ENCODE data around the gene CACNA1A. TPM values are rescaled to one million over a fixed set of nuclear protein-coding genes. Genes with fewer than 3 reads are reported as not detected.

CACNA1A gene
- polyA plus RNA-seq, 1 donor (not counting 4 experiments of a cell fraction or from before 2014, with no cell fraction given), result not detected

- no peak overlapping the region for H3K4me2 ChIP-seq (ENCODE audit: control insufficient read depth, extremely low read depth, insufficient read depth, low read depth, low read length)
- DNase-seq (ENCODE audit: low read depth, low spot score) (no peak), FAIRE-seq (no peak)
- H3K36me3 ChIP-seq (ENCODE audit: control insufficient read depth in 2 of 2, extremely low read depth in 1 of 2, insufficient read depth in 2 of 2, low read length in 2 of 2), result no peaks in the 10 kb centered on the region
- H3K9me1 ChIP-seq (ENCODE audit: control insufficient read depth, extremely low read depth, insufficient read depth, low read length), result no peaks in the 10 kb centered on the region
- H3K27me3 ChIP-seq (ENCODE audit: control insufficient read depth, extremely low read depth, insufficient read depth, low read length), result no peaks in the 10 kb centered on the region
- H3K4me3 ChIP-seq (ENCODE audit: control insufficient read depth in 2 of 3, extremely low read depth in 1 of 3, insufficient read depth in 2 of 3, low read depth in 1 of 3, low read length in 3 of 3), result no peak overlapping the region
- H3K4me1 ChIP-seq (ENCODE audit: control insufficient read depth, extremely low read depth, insufficient read depth, low read length), result no peaks in the 10 kb centered on the region
- H3K27ac ChIP-seq (ENCODE audit: control insufficient read depth, insufficient read depth, low read length), result no peak overlapping the region
- dilution Hi-C loops (cut with MboI; ENCODE audit: extremely low pct_ligation_motif_present, low sequenced_read_pairs), result no loop called here
- H3K9ac ChIP-seq (ENCODE audit: control insufficient read depth, extremely low read depth, insufficient read depth, low read length), result no peak overlapping the region
- no peaks in the 10 kb centered on the region for H3K9me3 ChIP-seq (ENCODE audit: control insufficient read depth, low read depth, low read length)
- H3K79me2 ChIP-seq (ENCODE audit: control insufficient read depth, insufficient read depth, low read length), result no peaks in the 10 kb centered on the region
- no peaks in the 10 kb centered on the region for H4K20me1 ChIP-seq (ENCODE audit: control insufficient read depth, extremely low read depth, insufficient read depth, low read length)
- no peak overlapping the region for H2AFZ ChIP-seq (ENCODE audit: control insufficient read depth, low read length)
- TF ChIP-seq EZH2 (IDR thresholded peaks at IDR 0.05; ENCODE audit: low read length) (no peak), CTCF (optimal IDR thresholded peaks at IDR 0.05 in 1 of 3, IDR thresholded peaks at IDR 0.05 in 1 of 3, conservative IDR thresholded peaks at IDR 0.05 in 1 of 3; ENCODE audit: extremely low read depth in 1 of 3, insufficient read depth in 2 of 3, low read length in 3 of 3) (no peak)
Measured at GRCh38 chr19:13329766-13330165, 176.5 kb downstream of the CACNA1A start.

- DNase-seq (ENCODE audit: low read depth, low spot score) (no peak), FAIRE-seq (no peak)
- Histone ChIP-seq H3K36me3 (ENCODE audit: control insufficient read depth in 2 of 2, extremely low read depth in 1 of 2, insufficient read depth in 2 of 2, low read length in 2 of 2) (no peaks in the 10 kb centered on the region), H2AFZ (ENCODE audit: control insufficient read depth, low read length) (no peak overlapping the region), H3K9ac (ENCODE audit: control insufficient read depth, extremely low read depth, insufficient read depth, low read length) (no peak overlapping the region), H3K9me3 (ENCODE audit: control insufficient read depth, low read depth, low read length) (no peaks in the 10 kb centered on the region), H3K4me3 (ENCODE audit: control insufficient read depth in 2 of 3, extremely low read depth in 1 of 3, insufficient read depth in 2 of 3, low read depth in 1 of 3, low read length in 3 of 3) (no peak overlapping the region), H4K20me1 (ENCODE audit: control insufficient read depth, extremely low read depth, insufficient read depth, low read length) (no peaks in the 10 kb centered on the region), H3K4me2 (ENCODE audit: control insufficient read depth, extremely low read depth, insufficient read depth, low read depth, low read length) (no peak overlapping the region), H3K27ac (ENCODE audit: control insufficient read depth, insufficient read depth, low read length) (no peak overlapping the region), H3K27me3 (ENCODE audit: control insufficient read depth, extremely low read depth, insufficient read depth, low read length) (no peaks in the 10 kb centered on the region), H3K4me1 (ENCODE audit: control insufficient read depth, extremely low read depth, insufficient read depth, low read length) (no peaks in the 10 kb centered on the region), H3K9me1 (ENCODE audit: control insufficient read depth, extremely low read depth, insufficient read depth, low read length) (no peaks in the 10 kb centered on the region), H3K79me2 (ENCODE audit: control insufficient read depth, insufficient read depth, low read length) (no peaks in the 10 kb centered on the region)
- dilution Hi-C loops (cut with MboI; ENCODE audit: extremely low pct_ligation_motif_present, low sequenced_read_pairs), result no loop called here
- TF ChIP-seq CTCF (optimal IDR thresholded peaks at IDR 0.05 in 1 of 3, IDR thresholded peaks at IDR 0.05 in 1 of 3, conservative IDR thresholded peaks at IDR 0.05 in 1 of 3; ENCODE audit: extremely low read depth in 1 of 3, insufficient read depth in 2 of 3, low read length in 3 of 3) (no peak), EZH2 (IDR thresholded peaks at IDR 0.05; ENCODE audit: low read length) (no peak)
Measured at GRCh38 chr19:13328241-13328640, 178.0 kb downstream of the CACNA1A start.

Data from keratinocyte (primary cell).